PC-9 (cell line): ENCODE measurements around the gene GSDME.

Source experiments
- EZH2 ChIP-seq: fragments of 200-600 bp; sonication (generic); IDR thresholded peaks from 2 replicates; pipeline ENCODE4 v1.8.0; 2017; ENCODE audit warnings: antibody characterized with exemption, low read depth
- TF ChIP-seq, protein P1 (sequence below): fragments of 200-600 bp; sonication (generic); conservative IDR thresholded peaks from 2 replicates; pipeline ENCODE4 v1.6.1; 2017; ENCODE audit warnings: mixed run types, antibody characterized with exemption, mild to moderate bottlenecking, moderate library complexity

DNA sequence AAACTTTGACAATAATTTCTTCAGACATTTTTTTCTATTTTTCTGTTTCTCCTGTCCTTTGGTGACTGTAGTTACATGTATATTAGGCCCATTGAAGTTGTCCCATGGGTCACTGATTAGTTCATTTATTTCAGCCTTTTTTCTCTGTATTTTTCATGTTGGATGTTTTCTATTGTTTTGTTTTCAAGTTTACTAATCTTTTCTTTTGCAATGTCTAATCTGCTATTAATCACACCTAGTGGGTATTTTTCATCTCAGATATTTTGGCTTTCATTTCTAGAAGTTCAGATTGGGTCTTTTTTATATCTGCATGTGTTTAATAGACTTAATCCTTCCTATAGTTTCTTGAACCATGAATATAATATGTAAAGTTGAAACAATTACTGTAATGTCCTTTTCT lies 99.3 kb downstream of the GSDME start:
- TF ChIP-seq, protein P1, sequence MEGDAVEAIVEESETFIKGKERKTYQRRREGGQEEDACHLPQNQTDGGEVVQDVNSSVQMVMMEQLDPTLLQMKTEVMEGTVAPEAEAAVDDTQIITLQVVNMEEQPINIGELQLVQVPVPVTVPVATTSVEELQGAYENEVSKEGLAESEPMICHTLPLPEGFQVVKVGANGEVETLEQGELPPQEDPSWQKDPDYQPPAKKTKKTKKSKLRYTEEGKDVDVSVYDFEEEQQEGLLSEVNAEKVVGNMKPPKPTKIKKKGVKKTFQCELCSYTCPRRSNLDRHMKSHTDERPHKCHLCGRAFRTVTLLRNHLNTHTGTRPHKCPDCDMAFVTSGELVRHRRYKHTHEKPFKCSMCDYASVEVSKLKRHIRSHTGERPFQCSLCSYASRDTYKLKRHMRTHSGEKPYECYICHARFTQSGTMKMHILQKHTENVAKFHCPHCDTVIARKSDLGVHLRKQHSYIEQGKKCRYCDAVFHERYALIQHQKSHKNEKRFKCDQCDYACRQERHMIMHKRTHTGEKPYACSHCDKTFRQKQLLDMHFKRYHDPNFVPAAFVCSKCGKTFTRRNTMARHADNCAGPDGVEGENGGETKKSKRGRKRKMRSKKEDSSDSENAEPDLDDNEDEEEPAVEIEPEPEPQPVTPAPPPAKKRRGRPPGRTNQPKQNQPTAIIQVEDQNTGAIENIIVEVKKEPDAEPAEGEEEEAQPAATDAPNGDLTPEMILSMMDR, result no peak
- no peak for TF ChIP-seq EZH2
